GM12892 (cell line): ENCODE results near the gene COLGALT1.

ENCODE experiments used
- POLR2A ChIP-seq: IDR thresholded peaks from 2 replicates; pipeline ENCODE4 v1.6.1; 2011; ENCODE audit warnings: low read depth, low read length, control low read depth
- POLR2AphosphoS5 ChIP-seq: IDR thresholded peaks from 2 replicates; pipeline ENCODE4 v1.6.1; 2011; ENCODE audit warnings: low read depth, low read length, control low read depth
- TAF1 ChIP-seq: IDR thresholded peaks from 2 replicates; pipeline ENCODE4 v1.6.1; 2011; ENCODE audit warnings: low read depth, mild to moderate bottlenecking, control low read depth, low read length, borderline replicate concordance

DNA sequence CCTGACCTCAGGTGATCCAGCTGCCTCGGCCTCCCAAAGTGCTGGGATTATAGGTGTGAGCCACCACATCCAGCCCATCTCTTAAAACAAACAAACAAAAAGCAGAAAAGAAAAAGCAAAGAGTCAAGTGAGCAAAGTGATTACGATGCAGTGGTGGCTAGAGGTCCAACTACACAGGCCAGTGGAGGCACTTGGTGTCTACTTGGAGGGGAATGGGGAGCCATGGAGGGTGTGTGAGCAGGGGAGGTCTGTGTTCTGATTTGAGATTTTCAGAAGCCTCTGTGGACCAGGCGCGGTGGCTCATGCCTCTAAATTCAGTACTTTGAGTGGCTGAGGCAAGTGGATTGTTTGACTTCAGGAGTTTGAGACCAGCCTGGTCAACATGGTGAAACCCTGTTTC lies 6.6 kb downstream of the COLGALT1 start:
- TF ChIP-seq POLR2AphosphoS5 (no peak), POLR2A (no peak), TAF1 (no peak)
